ENCODE data around the gene CA6.
A peak's percentile ranks its signal among the peaks of the same experiment; 100 is the strongest.
"Not testable (repeated sequence)": the region's sequence is repeated elsewhere in the genome, so short reads cannot be mapped to it uniquely, and the experiment has no call there.

Gene CA6

GRCh38 chr1:8926707-8927694, 18.7 kb upstream of the CA6 start:
- DNase-seq: no peak

GRCh38 chr1:8930116-8930515, 15.6 kb upstream of the CA6 start:
- no peak for DNase-seq

GRCh38 chr1:8937051-8937450, 8.6 kb upstream of the CA6 start:
- DNase-seq: not testable (repeated sequence)

- no peak for DNase-seq
Measured at GRCh38 chr1:8937701-8938100, 8.0 kb upstream of the CA6 start.

GRCh38 chr1:8938232-8938999, 7.3 kb upstream of the CA6 start:
- no peak for DNase-seq

GRCh38 chr1:8939000-8939265, 6.7 kb upstream of the CA6 start:
- no peak for DNase-seq

- no peak for DNase-seq
Measured at GRCh38 chr1:8939362-8939995, 6.2 kb upstream of the CA6 start.

GRCh38 chr1:8941906-8942305, 3.8 kb upstream of the CA6 start:
- DNase-seq: no peak

GRCh38 chr1:8943498-8944405, 1.9 kb upstream of the CA6 start:
- no peak for DNase-seq

- peak in 1 of 2 experiments; percentile 39 for DNase-seq
Measured at GRCh38 chr1:8947127-8947691, 1.5 kb downstream of the CA6 start.

- no peak for DNase-seq
Measured at GRCh38 chr1:8950309-8950708, 4.6 kb downstream of the CA6 start.

- DNase-seq: no peak
Measured at GRCh38 chr1:8951231-8951630, 5.6 kb downstream of the CA6 start.

- DNase-seq: no peak
Measured at GRCh38 chr1:8955406-8955805, 9.7 kb downstream of the CA6 start.

- DNase-seq: no peak
Measured at GRCh38 chr1:8956461-8957349, 11.0 kb downstream of the CA6 start.

- peak; percentile 53 to 67 for DNase-seq
Measured at GRCh38 chr1:8962812-8963530, 17.3 kb downstream of the CA6 start.

GRCh38 chr1:8963963-8964362, 18.3 kb downstream of the CA6 start:
- DNase-seq: no peak

- peak in 1 of 2 experiments; percentile 53 for DNase-seq
Measured at GRCh38 chr1:8965121-8965820, 19.6 kb downstream of the CA6 start.

- no peak for DNase-seq
Measured at GRCh38 chr1:8966606-8967005, 20.9 kb downstream of the CA6 start.

- DNase-seq: not testable (repeated sequence)
Measured at GRCh38 chr1:8968902-8969301, 23.2 kb downstream of the CA6 start.

- no peak for DNase-seq
Measured at GRCh38 chr1:8969937-8970336, 24.3 kb downstream of the CA6 start.
